Measurements from ENCODE around the gene ITGA11.

DNA sequence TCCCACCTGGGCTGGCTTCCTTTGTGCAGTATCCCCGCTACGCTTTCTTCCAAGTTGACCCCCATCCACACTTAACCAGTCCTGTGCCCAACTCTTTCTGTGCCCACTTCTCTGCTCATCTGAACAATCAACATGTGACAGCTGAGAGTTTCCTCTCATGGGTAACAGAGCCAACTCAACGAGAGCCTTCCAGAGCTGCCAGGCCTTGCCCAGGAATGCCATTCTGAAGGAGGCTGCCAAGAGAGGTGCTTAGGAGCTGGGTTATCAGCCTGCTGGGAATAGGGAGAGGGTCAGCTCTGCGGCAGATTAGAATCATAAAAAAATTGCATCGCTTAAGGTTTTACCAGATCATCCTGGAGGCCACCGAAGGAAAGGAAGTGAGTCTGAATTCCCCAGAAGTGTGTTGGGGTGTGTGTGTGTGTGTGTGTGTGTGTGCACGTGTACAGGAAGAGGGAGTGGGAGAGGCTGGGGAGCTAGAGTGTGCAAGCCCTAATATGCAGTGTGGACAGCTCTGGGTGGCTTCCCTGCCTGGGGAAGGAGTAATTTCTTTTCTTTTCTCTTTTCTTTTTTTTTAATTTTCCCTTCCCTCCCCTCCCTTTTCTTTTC, 66.7 kb downstream of the ITGA11 start:
- no peak for TF ChIP-seq EZH2 (IDR thresholded peaks at IDR 0.05; ENCODE audit: low read length, missing control alignments)
- TF ChIP-seq, protein P1, sequence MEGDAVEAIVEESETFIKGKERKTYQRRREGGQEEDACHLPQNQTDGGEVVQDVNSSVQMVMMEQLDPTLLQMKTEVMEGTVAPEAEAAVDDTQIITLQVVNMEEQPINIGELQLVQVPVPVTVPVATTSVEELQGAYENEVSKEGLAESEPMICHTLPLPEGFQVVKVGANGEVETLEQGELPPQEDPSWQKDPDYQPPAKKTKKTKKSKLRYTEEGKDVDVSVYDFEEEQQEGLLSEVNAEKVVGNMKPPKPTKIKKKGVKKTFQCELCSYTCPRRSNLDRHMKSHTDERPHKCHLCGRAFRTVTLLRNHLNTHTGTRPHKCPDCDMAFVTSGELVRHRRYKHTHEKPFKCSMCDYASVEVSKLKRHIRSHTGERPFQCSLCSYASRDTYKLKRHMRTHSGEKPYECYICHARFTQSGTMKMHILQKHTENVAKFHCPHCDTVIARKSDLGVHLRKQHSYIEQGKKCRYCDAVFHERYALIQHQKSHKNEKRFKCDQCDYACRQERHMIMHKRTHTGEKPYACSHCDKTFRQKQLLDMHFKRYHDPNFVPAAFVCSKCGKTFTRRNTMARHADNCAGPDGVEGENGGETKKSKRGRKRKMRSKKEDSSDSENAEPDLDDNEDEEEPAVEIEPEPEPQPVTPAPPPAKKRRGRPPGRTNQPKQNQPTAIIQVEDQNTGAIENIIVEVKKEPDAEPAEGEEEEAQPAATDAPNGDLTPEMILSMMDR (conservative IDR thresholded peaks at IDR 0.05 in 1 of 2, IDR thresholded peaks at IDR 0.05 in 1 of 2; ENCODE audit: low read depth in 1 of 2, low read length in 2 of 2) = no peak

Measured in fibroblast of lung (primary cell).